Type B pancreatic cell (in vitro differentiated cells): ENCODE results near the gene NRG4. TPM values are rescaled to one million over a fixed set of nuclear protein-coding genes. Genes with fewer than 3 reads are reported as not detected.

Experiments used
- DNase-seq: peaks from one replicate; pipeline ENCODE4 v3.0.0; 2021; ENCODE audit warnings: mixed read lengths; ENCODE audit not compliant: unreplicated experiment; ENCODE audit errors: extremely low spot score
- H3K27ac Mint-ChIP-seq: 2 replicates; pipeline ENCODE4 v1.8.0; 2021; ENCODE audit warnings: mild to moderate bottlenecking, mixed read lengths
- H3K27me3 Mint-ChIP-seq: 2 replicates; pipeline ENCODE4 v1.8.0; 2021; ENCODE audit warnings: mixed read lengths
- H3K36me3 Mint-ChIP-seq: 2 replicates; pipeline ENCODE4 v1.8.0; 2021; ENCODE audit warnings: mixed read lengths
- H3K4me1 Mint-ChIP-seq: one replicate; pipeline ENCODE4 v1.8.0; 2021; ENCODE audit warnings: mixed read lengths; ENCODE audit not compliant: unreplicated experiment
- H3K4me3 Mint-ChIP-seq: 2 replicates; pipeline ENCODE4 v1.8.0; 2021; ENCODE audit warnings: mild to moderate bottlenecking, mixed read lengths
- H3K9me3 Mint-ChIP-seq: 2 replicates; pipeline ENCODE4 v1.8.0; 2021; ENCODE audit warnings: mixed read lengths
- CTCF ChIP-seq: fragments of 200-600 bp; sonication (generic); conservative IDR thresholded peaks from 2 replicates; pipeline ENCODE4 v1.5.0; 2021; ENCODE audit warnings: antibody characterized with exemption, mild to moderate bottlenecking
- total RNA-seq: library from RNA; stranded (reverse); gene quantifications from 2 replicates; pipeline ENCODE4 v1.2.1, GENCODE V29; 2021; ENCODE audit warnings: low replicate concordance

NRG4 gene
- total RNA-seq, 1 donor from 2014 or later = 2.4 TPM

- Mint-ChIP-seq H3K9me3 (no peaks in the 10 kb centered on the region), H3K27ac (no peak overlapping the region), H3K36me3 (peaks cover 7% of the 10 kb centered on the region), H3K27me3 (no peaks in the 10 kb centered on the region), H3K4me1 (no peaks in the 10 kb centered on the region), H3K4me3 (no peak overlapping the region)
- DNase-seq = no peak
- no peak for TF ChIP-seq CTCF
Measured at GRCh38 chr15:75891895-75892294, 120.3 kb downstream of the NRG4 start.

Other genes starting within 250 kb of the NRG4 start
- gene UBE2Q2, start 169.0 kb downstream of the NRG4 start, total RNA-seq = 26.7 and 31.3 TPM in 2 replicates
- 47.1 and 49.9 TPM in 2 replicates for gene FBXO22, start 108.5 kb downstream of the NRG4 start, total RNA-seq
- 2.3 and 2.8 TPM in 2 replicates for gene TMEM266, start 47.6 kb upstream of the NRG4 start, total RNA-seq